Endothelial cell of umbilical vein (primary cell): ENCODE results near the gene TTC22.

Experiments
- EZH2 ChIP-seq: IDR thresholded peaks from 2 replicates; pipeline ENCODE4 v1.6.1; 2012; ENCODE audit warnings: borderline replicate concordance, low read depth, mild to moderate bottlenecking, moderate library complexity, low read length, inconsistent platforms; ENCODE audit not compliant: severe bottlenecking
- MAX ChIP-seq: IDR thresholded peaks from 2 replicates; pipeline ENCODE4 v1.6.1; 2011; ENCODE audit not compliant: insufficient read depth, insufficient read length
- POLR2A ChIP-seq: IDR thresholded peaks from 2 replicates; pipeline ENCODE4 v1.6.1; 2012; ENCODE audit warnings: low read depth, mild to moderate bottlenecking, control low read depth, low read length
- TF ChIP-seq, protein P1 (sequence below), 2 donors: IDR thresholded peaks; 1 replicate in 1 of 2; 2 replicates in 1 of 2; pipeline ENCODE4 v1.5.1; 2011; ENCODE audit warnings: low read length in 2 of 2, mild to moderate bottlenecking in 2 of 2, moderate library complexity in 2 of 2, control low read depth in 1 of 2, inconsistent platforms in 1 of 2, low read depth in 1 of 2; ENCODE audit not compliant: insufficient read depth in 1 of 2; ENCODE audit errors: extremely low read depth in 1 of 2

GRCh38 chr1:54792686-54793282 lies 8.3 kb downstream of the TTC22 start:
- TF ChIP-seq POLR2A (no peak), EZH2 (no peak), MAX (no peak)
- TF ChIP-seq, protein P1, sequence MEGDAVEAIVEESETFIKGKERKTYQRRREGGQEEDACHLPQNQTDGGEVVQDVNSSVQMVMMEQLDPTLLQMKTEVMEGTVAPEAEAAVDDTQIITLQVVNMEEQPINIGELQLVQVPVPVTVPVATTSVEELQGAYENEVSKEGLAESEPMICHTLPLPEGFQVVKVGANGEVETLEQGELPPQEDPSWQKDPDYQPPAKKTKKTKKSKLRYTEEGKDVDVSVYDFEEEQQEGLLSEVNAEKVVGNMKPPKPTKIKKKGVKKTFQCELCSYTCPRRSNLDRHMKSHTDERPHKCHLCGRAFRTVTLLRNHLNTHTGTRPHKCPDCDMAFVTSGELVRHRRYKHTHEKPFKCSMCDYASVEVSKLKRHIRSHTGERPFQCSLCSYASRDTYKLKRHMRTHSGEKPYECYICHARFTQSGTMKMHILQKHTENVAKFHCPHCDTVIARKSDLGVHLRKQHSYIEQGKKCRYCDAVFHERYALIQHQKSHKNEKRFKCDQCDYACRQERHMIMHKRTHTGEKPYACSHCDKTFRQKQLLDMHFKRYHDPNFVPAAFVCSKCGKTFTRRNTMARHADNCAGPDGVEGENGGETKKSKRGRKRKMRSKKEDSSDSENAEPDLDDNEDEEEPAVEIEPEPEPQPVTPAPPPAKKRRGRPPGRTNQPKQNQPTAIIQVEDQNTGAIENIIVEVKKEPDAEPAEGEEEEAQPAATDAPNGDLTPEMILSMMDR (IDR thresholded peaks at IDR 0.05; ENCODE audit: extremely low read depth in 1 of 2, insufficient read depth in 1 of 2, low read depth in 1 of 2, low read length in 2 of 2): no peak
